ENCODE results near the gene NBPF6. TPM values are rescaled to one million over a fixed set of nuclear protein-coding genes. Genes with fewer than 3 reads are reported as not detected.
"Not testable (repeated sequence)": the region's sequence is repeated elsewhere in the genome, so short reads cannot be mapped to it uniquely, and the experiment has no call there.

The NBPF6 gene
- total RNA-seq, 1 experiment from 2014 or later = 0.94 TPM

- H3K79me2 ChIP-seq (ENCODE audit: low read depth); H3K4me3 ChIP-seq; intact Hi-C loops (cut with micrococcal nuclease; ENCODE audit: unreplicated experiment); H3K9me2 ChIP-seq (ENCODE audit: insufficient read depth); H3K27ac ChIP-seq; H3K4me1 ChIP-seq (replicated peaks; ENCODE audit: insufficient read depth); H3K4me2 ChIP-seq; DNase-seq; H3K9me3 ChIP-seq (ENCODE audit: insufficient read depth, low read depth); BruUV-seq (replicated peaks); CTCF ChIA-PET; H4K20me1 ChIP-seq (ENCODE audit: insufficient read depth); H3K27me3 ChIP-seq (ENCODE audit: insufficient read depth, low read depth); H3K36me3 ChIP-seq (ENCODE audit: low read depth); H3F3A ChIP-seq (ENCODE audit: insufficient read depth, low read depth); H2AFZ ChIP-seq; POLR2A ChIA-PET (ENCODE audit: unreplicated experiment): not testable (repeated sequence)
These were observed 24.4 kb downstream of the NBPF6 start for GRCh38 chr1:108474516-108474915.

- DNase-seq = no peak
- Histone ChIP-seq H3K4me1 (replicated peaks; ENCODE audit: insufficient read depth) (no peaks in the 10 kb centered on the region), H2AFZ (no peak overlapping the region), H3K79me2 (ENCODE audit: low read depth) (no peaks in the 10 kb centered on the region), H4K20me1 (ENCODE audit: insufficient read depth) (no peaks in the 10 kb centered on the region), H3K9me3 (ENCODE audit: insufficient read depth, low read depth) (peaks cover 8% of the 10 kb centered on the region; the same call in 1 of the 2 replicates), H3K4me2 (no peak overlapping the region), H3F3A (ENCODE audit: insufficient read depth, low read depth) (no peaks in the 10 kb centered on the region), H3K36me3 (ENCODE audit: low read depth) (no peaks in the 10 kb centered on the region), H3K27me3 (ENCODE audit: insufficient read depth, low read depth) (no peaks in the 10 kb centered on the region), H3K4me3 (no peak overlapping the region), H3K27ac (no peak overlapping the region), H3K9me2 (ENCODE audit: insufficient read depth) (no peaks in the 10 kb centered on the region; the same call in 1 of the 2 replicates)
- CTCF ChIA-PET = no interaction called here
- no TSS peak for BruUV-seq (replicated peaks)
- TF ChIP-seq EZH2 (IDR thresholded peaks at IDR 0.05; ENCODE audit: low read depth) (no peak), CTCF (conservative IDR thresholded peaks at IDR 0.05) (no peak)
- POLR2A ChIA-PET (ENCODE audit: unreplicated experiment) = no interaction called here
- intact Hi-C loops (cut with micrococcal nuclease; ENCODE audit: unreplicated experiment) = no loop called here
These were observed 28.4 kb downstream of the NBPF6 start for GRCh38 chr1:108478429-108479015.

GRCh38 chr1:108482708-108483107 lies 32.6 kb downstream of the NBPF6 start:
- Histone ChIP-seq H3K4me3 (no peak overlapping the region), H3K36me3 (ENCODE audit: low read depth) (no peaks in the 10 kb centered on the region), H3K27ac (no peak overlapping the region), H3K4me2 (no peak overlapping the region), H2AFZ (no peak overlapping the region), H3K4me1 (replicated peaks; ENCODE audit: insufficient read depth) (no peaks in the 10 kb centered on the region), H3K79me2 (ENCODE audit: low read depth) (no peaks in the 10 kb centered on the region), H3K27me3 (ENCODE audit: insufficient read depth, low read depth) (no peaks in the 10 kb centered on the region), H3K9me3 (ENCODE audit: insufficient read depth, low read depth) (peaks cover 21% of the 10 kb centered on the region; the same call in 1 of the 2 replicates), H3K9me2 (ENCODE audit: insufficient read depth) (no peaks in the 10 kb centered on the region; the same call in 1 of the 2 replicates), H4K20me1 (ENCODE audit: insufficient read depth) (no peaks in the 10 kb centered on the region), H3F3A (ENCODE audit: insufficient read depth, low read depth) (no peaks in the 10 kb centered on the region; the same call in 1 of the 2 replicates)
- no TSS peak for BruUV-seq (replicated peaks)
- TF ChIP-seq EZH2 (IDR thresholded peaks at IDR 0.05; ENCODE audit: low read depth) = no peak
- TF ChIP-seq CTCF (conservative IDR thresholded peaks at IDR 0.05) = no peak
- DNase-seq = no peak
- ChIA-PET CTCF (no interaction called here), POLR2A (ENCODE audit: unreplicated experiment) (no interaction called here)
- intact Hi-C loops (cut with micrococcal nuclease; ENCODE audit: unreplicated experiment) = no loop called here

- POLR2A ChIA-PET (ENCODE audit: unreplicated experiment); intact Hi-C loops (cut with micrococcal nuclease; ENCODE audit: unreplicated experiment): not testable (repeated sequence)
These were observed 35.8 kb downstream of the NBPF6 start for GRCh38 chr1:108485990-108486389.

GRCh38 chr1:108486707-108487106 lies 36.6 kb downstream of the NBPF6 start:
- H3K4me1 ChIP-seq (replicated peaks; ENCODE audit: insufficient read depth); H3K27ac ChIP-seq; H3K9me2 ChIP-seq (ENCODE audit: insufficient read depth); H4K20me1 ChIP-seq (ENCODE audit: insufficient read depth); H3K4me2 ChIP-seq; H3K4me3 ChIP-seq; H3K27me3 ChIP-seq (ENCODE audit: insufficient read depth, low read depth); H3K36me3 ChIP-seq (ENCODE audit: low read depth); DNase-seq; H2AFZ ChIP-seq; H3F3A ChIP-seq (ENCODE audit: insufficient read depth, low read depth); CTCF ChIA-PET; BruUV-seq (replicated peaks); POLR2A ChIA-PET (ENCODE audit: unreplicated experiment); intact Hi-C loops (cut with micrococcal nuclease; ENCODE audit: unreplicated experiment); H3K79me2 ChIP-seq (ENCODE audit: low read depth): not testable (repeated sequence)
- H3K9me3 ChIP-seq (ENCODE audit: insufficient read depth, low read depth) = peaks cover 13% of the 10 kb centered on the region; the same call in 1 of the 2 replicates

More at GRCh38 chr1:108485990-108486389, 35.8 kb downstream of the NBPF6 start:
- H3K4me1 ChIP-seq (replicated peaks; ENCODE audit: insufficient read depth); H3K9me2 ChIP-seq (ENCODE audit: insufficient read depth); H4K20me1 ChIP-seq (ENCODE audit: insufficient read depth); BruUV-seq (replicated peaks); H3K79me2 ChIP-seq (ENCODE audit: low read depth); CTCF ChIA-PET; H3F3A ChIP-seq (ENCODE audit: insufficient read depth, low read depth); H3K36me3 ChIP-seq (ENCODE audit: low read depth); H3K27me3 ChIP-seq (ENCODE audit: insufficient read depth, low read depth); H2AFZ ChIP-seq; H3K4me3 ChIP-seq; DNase-seq; H3K4me2 ChIP-seq; H3K27ac ChIP-seq: not testable (repeated sequence)
- H3K9me3 ChIP-seq (ENCODE audit: insufficient read depth, low read depth) = peaks cover 13% of the 10 kb centered on the region; the same call in 1 of the 2 replicates

GRCh38 chr1:108495008-108495407 lies 44.9 kb downstream of the NBPF6 start:
- H3K4me2 ChIP-seq; H3K9me3 ChIP-seq (ENCODE audit: insufficient read depth, low read depth); intact Hi-C loops (cut with micrococcal nuclease; ENCODE audit: unreplicated experiment); H3F3A ChIP-seq (ENCODE audit: insufficient read depth, low read depth); H3K27ac ChIP-seq; H3K79me2 ChIP-seq (ENCODE audit: low read depth); H3K4me3 ChIP-seq; H2AFZ ChIP-seq; DNase-seq; POLR2A ChIA-PET (ENCODE audit: unreplicated experiment); H3K4me1 ChIP-seq (replicated peaks; ENCODE audit: insufficient read depth); H3K27me3 ChIP-seq (ENCODE audit: insufficient read depth, low read depth); H3K36me3 ChIP-seq (ENCODE audit: low read depth); H4K20me1 ChIP-seq (ENCODE audit: insufficient read depth); H3K9me2 ChIP-seq (ENCODE audit: insufficient read depth); BruUV-seq (replicated peaks); CTCF ChIA-PET: not testable (repeated sequence)
